GM18519 (cell line): ENCODE data around the gene RPP21.

Experiments
- ATAC-seq: cut with Tn5 transposase; IDR thresholded peaks from one replicate; pipeline ENCODE4 v1.9.1; 2021; ENCODE audit warnings: mild to moderate bottlenecking, moderate library complexity; ENCODE audit not compliant: unreplicated experiment, low FRiP score

The RPP21 gene

GRCh38 chr6:30328397-30328796 lies 16.6 kb upstream of the RPP21 start:
- no peak for ATAC-seq

GRCh38 chr6:30329331-30329730 lies 15.6 kb upstream of the RPP21 start:
- no peak for ATAC-seq

GRCh38 chr6:30331981-30332380 lies 13.0 kb upstream of the RPP21 start:
- no peak for ATAC-seq

GRCh38 chr6:30334075-30334783 lies 10.7 kb upstream of the RPP21 start:
- no peak for ATAC-seq

- no peak for ATAC-seq
Observed at GRCh38 chr6:30340589-30341054, 4.3 kb upstream of the RPP21 start.

GRCh38 chr6:30341218-30341617 lies 3.7 kb upstream of the RPP21 start:
- no peak for ATAC-seq

GRCh38 chr6:30341728-30342127 lies 3.2 kb upstream of the RPP21 start:
- ATAC-seq, result no peak

GRCh38 chr6:30344191-30344867 lies 627 bp upstream of the RPP21 start:
- no peak for ATAC-seq

- no peak for ATAC-seq
Observed at GRCh38 chr6:30345852-30346251, 896 bp downstream of the RPP21 start.

GRCh38 chr6:30348957-30349356 lies 4.0 kb downstream of the RPP21 start:
- ATAC-seq, result no peak

GRCh38 chr6:30349421-30350177 lies 4.6 kb downstream of the RPP21 start:
- ATAC-seq, result no peak

GRCh38 chr6:30350524-30350923 lies 5.6 kb downstream of the RPP21 start:
- no peak for ATAC-seq

GRCh38 chr6:30352550-30352949 lies 7.6 kb downstream of the RPP21 start:
- no peak for ATAC-seq

GRCh38 chr6:30355281-30355680 lies 10.3 kb downstream of the RPP21 start:
- no peak for ATAC-seq

- ATAC-seq, result no peak
Observed at GRCh38 chr6:30356536-30356935, 11.6 kb downstream of the RPP21 start.

- no peak for ATAC-seq
Observed at GRCh38 chr6:30357678-30358540, 13.0 kb downstream of the RPP21 start.

- no peak for ATAC-seq
Observed at GRCh38 chr6:30359276-30359675, 14.3 kb downstream of the RPP21 start.

GRCh38 chr6:30360139-30360538 lies 15.2 kb downstream of the RPP21 start:
- no peak for ATAC-seq

GRCh38 chr6:30361661-30362060 lies 16.7 kb downstream of the RPP21 start:
- no peak for ATAC-seq

- ATAC-seq, result no peak
Observed at GRCh38 chr6:30363459-30363858, 18.5 kb downstream of the RPP21 start.
